Gastrocnemius medialis (tissue), 4 donors: Measurements from ENCODE around the gene AQP12B. TPM values are rescaled to one million over a fixed set of nuclear protein-coding genes. Genes with fewer than 3 reads are reported as not detected.

Source experiments
- ATAC-seq, 2 donors: fragments of 150-250 bp; one replicate each; pipeline ENCODE4 v1.9.1; 2016
- DNase-seq, 2 donors: peaks; one replicate each; pipeline ENCODE4 v3.0.0-alpha.2; 2019
- H3K27ac ChIP-seq, 4 donors: fragments of 200-600 bp; sonication (generic); 1 replicate in 1 of 4; 2 replicates in 3 of 4; pipeline ENCODE4 v1.5.1; 2016 to 2018; ENCODE audit warnings: mild to moderate bottlenecking in 2 of 4, moderate library complexity in 1 of 4
- H3K27me3 ChIP-seq, 3 donors: fragments of 200-600 bp; sonication (generic) in 2 of 3; 1 replicate in 1 of 3; 2 replicates in 2 of 3; pipeline versions ENCODE4 v1.5.1 to v1.6.0; 2016 to 2019; ENCODE audit warnings: mild to moderate bottlenecking in 1 of 3, moderate library complexity in 1 of 3
- H3K36me3 ChIP-seq, 2 donors: fragments of 200-600 bp; sonication (generic) in 1 of 2; one replicate each; pipeline ENCODE4 v1.5.1; 2017 to 2018
- H3K4me1 ChIP-seq, 2 donors: fragments of 200-600 bp; sonication (generic) in 1 of 2; one replicate each; pipeline ENCODE4 v1.5.1; 2016 to 2017; ENCODE audit warnings: mild to moderate bottlenecking in 2 of 2
- H3K4me3 ChIP-seq, 4 donors: fragments of 200-600 bp; sonication (generic) in 3 of 4; 1 replicate in 1 of 4; 2 replicates in 3 of 4; pipeline ENCODE4 v1.5.1; 2016 to 2019; ENCODE audit warnings: mild to moderate bottlenecking in 2 of 4
- H3K9me3 ChIP-seq, 3 donors: fragments of 200-600 bp; sonication (generic) in 2 of 3; 1 replicate in 1 of 3; 2 replicates in 2 of 3; pipeline ENCODE4 v1.5.1; 2016 to 2019
- POLR2A ChIP-seq, 2 donors: fragments of 450-650 bp; IDR thresholded peaks; one replicate each; pipeline ENCODE4 v1.6.1; 2017; ENCODE audit warnings: antibody characterized with exemption in 2 of 2, mild to moderate bottlenecking in 2 of 2, moderate library complexity in 2 of 2
- in situ Hi-C, 4 donors: fragments of 200-750 bp; cut with MboI; loops; one replicate each; pipeline versions ENCODE4 v1.15.0 to v1.8.0; 2017; ENCODE audit warnings: low sequenced_read_pairs in 4 of 4
- intact Hi-C: fragments of 100-400 bp; cut with DNase I; formaldehyde crosslinking; loops from one replicate; pipeline ENCODE4 v1.15.1; 2023; ENCODE audit warnings: low total_unique reads
- total RNA-seq, 4 donors: library from RNA; depleted of rRNA; stranded (reverse); fragments of >200 nt; gene quantifications; one replicate each; pipeline versions ENCODE4 v1.1.0 to v1.2.3, GENCODE V29; 2016
- TF ChIP-seq, protein P1 (sequence below), 5 experiments: fragments of 450-650 bp in 3 of 5; fragments of 200-600 bp in 2 of 5; sonication (generic) in 2 of 5; IDR thresholded peaks in 4 of 5; conservative IDR thresholded peaks in 1 of 5; 1 replicate in 4 of 5; 2 replicates in 1 of 5; pipeline ENCODE4 v1.5.1; 2016 to 2019; ENCODE audit warnings: antibody characterized with exemption in 5 of 5, mild to moderate bottlenecking in 3 of 5, moderate library complexity in 3 of 5

AQP12B gene
- total RNA-seq, 4 donors from 2014 or later = not detected

DNA sequence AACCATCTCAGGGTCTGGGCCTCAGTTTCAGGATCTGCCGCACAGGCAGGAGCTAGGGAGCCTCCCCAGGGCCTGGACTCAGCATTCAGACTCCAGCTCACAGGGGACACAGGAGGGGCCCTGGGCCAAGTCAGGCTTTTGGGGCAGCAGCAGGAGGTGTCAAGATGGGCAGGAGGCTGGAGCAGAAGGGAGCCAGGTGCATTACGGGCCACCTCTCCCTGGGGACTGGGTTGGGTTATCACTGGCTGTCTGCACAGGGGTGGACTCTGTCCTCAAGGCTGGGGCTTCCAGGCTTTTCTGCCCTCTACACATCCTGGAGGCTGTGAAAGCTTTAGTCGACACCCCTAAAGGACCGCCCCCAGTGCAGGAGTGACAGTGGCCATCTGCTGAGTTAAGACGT lies 29.0 kb upstream of the AQP12B start:
- no peak overlapping the region for H3K27ac ChIP-seq
- no peaks in the 10 kb centered on the region for H3K36me3 ChIP-seq
- no peak overlapping the region for H3K4me3 ChIP-seq
- in situ Hi-C loops (loop anchor here in 3 of 4 donors (25.0 kb wide), 1 partner anchor 199 kb away; no protein-coding TSS in a partner anchor), intact Hi-C loops (no loop called here)
- TF ChIP-seq, protein P1, sequence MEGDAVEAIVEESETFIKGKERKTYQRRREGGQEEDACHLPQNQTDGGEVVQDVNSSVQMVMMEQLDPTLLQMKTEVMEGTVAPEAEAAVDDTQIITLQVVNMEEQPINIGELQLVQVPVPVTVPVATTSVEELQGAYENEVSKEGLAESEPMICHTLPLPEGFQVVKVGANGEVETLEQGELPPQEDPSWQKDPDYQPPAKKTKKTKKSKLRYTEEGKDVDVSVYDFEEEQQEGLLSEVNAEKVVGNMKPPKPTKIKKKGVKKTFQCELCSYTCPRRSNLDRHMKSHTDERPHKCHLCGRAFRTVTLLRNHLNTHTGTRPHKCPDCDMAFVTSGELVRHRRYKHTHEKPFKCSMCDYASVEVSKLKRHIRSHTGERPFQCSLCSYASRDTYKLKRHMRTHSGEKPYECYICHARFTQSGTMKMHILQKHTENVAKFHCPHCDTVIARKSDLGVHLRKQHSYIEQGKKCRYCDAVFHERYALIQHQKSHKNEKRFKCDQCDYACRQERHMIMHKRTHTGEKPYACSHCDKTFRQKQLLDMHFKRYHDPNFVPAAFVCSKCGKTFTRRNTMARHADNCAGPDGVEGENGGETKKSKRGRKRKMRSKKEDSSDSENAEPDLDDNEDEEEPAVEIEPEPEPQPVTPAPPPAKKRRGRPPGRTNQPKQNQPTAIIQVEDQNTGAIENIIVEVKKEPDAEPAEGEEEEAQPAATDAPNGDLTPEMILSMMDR (IDR thresholded peaks at IDR 0.05 in 4 of 5, conservative IDR thresholded peaks at IDR 0.05 in 1 of 5) = no peak
- no peak for TF ChIP-seq POLR2A (IDR thresholded peaks at IDR 0.05)
- peaks cover 2 to 22% (median 8%) of the 10 kb centered on the region in 3 donors for H3K27me3 ChIP-seq
- H3K4me1 ChIP-seq = no peaks in the 10 kb centered on the region
- H3K9me3 ChIP-seq = no peaks in the 10 kb centered on the region
- DNase-seq = no peak
- ATAC-seq = no peak

DNA sequence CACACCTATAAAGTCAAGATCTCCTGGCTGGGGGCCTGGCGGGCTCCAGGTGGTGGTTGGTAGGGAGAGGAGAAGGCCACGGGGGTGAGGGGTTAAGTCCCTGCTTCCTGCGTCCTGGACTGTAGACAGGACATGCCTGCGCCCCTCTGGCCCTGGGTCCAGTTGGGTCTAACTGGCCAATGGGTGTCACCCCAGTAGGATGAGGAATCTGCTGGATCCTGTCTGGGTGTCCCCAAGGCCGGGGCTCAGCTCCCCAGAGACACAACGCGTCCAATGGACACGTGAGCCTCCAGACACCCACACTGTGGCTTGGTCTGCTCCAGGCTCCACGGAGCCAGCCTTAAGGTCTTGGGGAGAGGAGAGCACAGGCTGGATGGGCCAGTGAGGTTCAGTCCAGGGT lies 28.6 kb upstream of the AQP12B start:
- DNase-seq (no peak), ATAC-seq (no peak)
- in situ Hi-C loops = loop anchor here in 3 of 4 donors (25.0 kb wide), 1 partner anchor 199 kb away; no protein-coding TSS in a partner anchor
- intact Hi-C loops = no loop called here
- Histone ChIP-seq H3K27ac (no peak overlapping the region), H3K4me1 (no peaks in the 10 kb centered on the region), H3K4me3 (no peak overlapping the region), H3K36me3 (no peaks in the 10 kb centered on the region), H3K27me3 (peaks cover 2 to 22% (median 8%) of the 10 kb centered on the region in 3 donors), H3K9me3 (no peaks in the 10 kb centered on the region)
- TF ChIP-seq, protein P1 (IDR thresholded peaks at IDR 0.05 in 4 of 5, conservative IDR thresholded peaks at IDR 0.05 in 1 of 5) = no peak
- no peak for TF ChIP-seq POLR2A (IDR thresholded peaks at IDR 0.05)

GRCh38 chr2:240708457-240708856 lies 25.8 kb upstream of the AQP12B start:
- no peaks in the 10 kb centered on the region for H3K9me3 ChIP-seq
- no peak for TF ChIP-seq POLR2A (IDR thresholded peaks at IDR 0.05)
- TF ChIP-seq, protein P1 (IDR thresholded peaks at IDR 0.05 in 4 of 5, conservative IDR thresholded peaks at IDR 0.05 in 1 of 5) = no peak
- H3K27ac ChIP-seq = no peak overlapping the region
- H3K4me3 ChIP-seq = no peak overlapping the region
- in situ Hi-C loops = loop anchor here in 3 of 4 donors (25.0 kb wide), 1 partner anchor 196 kb away; no protein-coding TSS in a partner anchor
- no peaks in the 10 kb centered on the region for H3K4me1 ChIP-seq
- no peaks in the 10 kb centered on the region for H3K36me3 ChIP-seq
- DNase-seq (no peak), ATAC-seq (no peak)
- intact Hi-C loops = no loop called here
- peaks cover 8 to 37% (median 11%) of the 10 kb centered on the region in 3 donors for H3K27me3 ChIP-seq

GRCh38 chr2:240707821-240708220 lies 25.1 kb upstream of the AQP12B start:
- Histone ChIP-seq H3K9me3 (no peaks in the 10 kb centered on the region), H3K4me3 (no peak overlapping the region), H3K36me3 (no peaks in the 10 kb centered on the region), H3K27me3 (peaks cover 8 to 38% (median 11%) of the 10 kb centered on the region in 3 donors), H3K4me1 (no peaks in the 10 kb centered on the region), H3K27ac (no peak overlapping the region)
- DNase-seq = no peak
- intact Hi-C loops = no loop called here
- TF ChIP-seq, protein P1 (IDR thresholded peaks at IDR 0.05 in 4 of 5, conservative IDR thresholded peaks at IDR 0.05 in 1 of 5) = no peak
- TF ChIP-seq POLR2A (IDR thresholded peaks at IDR 0.05) = no peak
- no peak for ATAC-seq
- in situ Hi-C loops = loop anchor here in 3 of 4 donors (25.0 kb wide), 1 partner anchor 196 kb away; no protein-coding TSS in a partner anchor
